Fibroblast of lung (primary cell): ENCODE results near the gene LRRTM3. TPM values are rescaled to one million over a fixed set of nuclear protein-coding genes. Genes with fewer than 3 reads are reported as not detected.

Experiments used
- DNase-seq, 2 donors: peaks; one replicate each; pipeline versions ENCODE4 v3.0.0 to v3.0.0-alpha.2; 2010; ENCODE audit warnings: low read depth in 2 of 2
- H2AFZ ChIP-seq: 2 replicates; pipeline ENCODE4 v1.5.1; 2012; ENCODE audit warnings: low read length, control low read depth, inconsistent platforms
- H3K27ac ChIP-seq: 2 replicates; pipeline ENCODE4 v1.5.1; 2011; ENCODE audit warnings: low read length, control low read depth; ENCODE audit not compliant: insufficient read depth
- H3K27me3 ChIP-seq: 2 replicates; pipeline ENCODE4 v1.5.1; 2011; ENCODE audit warnings: mild to moderate bottlenecking, low read length; ENCODE audit not compliant: control insufficient read depth, insufficient read depth
- H3K36me3 ChIP-seq: 2 replicates; pipeline ENCODE4 v1.5.1; 2011; ENCODE audit warnings: low read length; ENCODE audit not compliant: control insufficient read depth, insufficient read depth
- H3K4me1 ChIP-seq: 2 replicates; pipeline ENCODE4 v1.5.1; 2011; ENCODE audit warnings: low read length; ENCODE audit not compliant: control insufficient read depth, insufficient read depth; ENCODE audit errors: extremely low read depth
- H3K4me2 ChIP-seq: 2 replicates; pipeline ENCODE4 v1.5.1; 2011; ENCODE audit warnings: low read length, control low read depth; ENCODE audit not compliant: insufficient read depth; ENCODE audit errors: extremely low read depth
- H3K4me3 ChIP-seq, 4 experiments: fragments of 200-600 bp in 1 of 4; sonication (generic) in 1 of 4; replicated peaks in 1 of 4; 2 replicates each; pipeline ENCODE4 v1.5.1; 2011 to 2016; ENCODE audit warnings: low read length in 4 of 4, low read depth in 3 of 4, mild to moderate bottlenecking in 3 of 4, control low read depth in 2 of 4, inconsistent platforms in 1 of 4, mixed read lengths in 1 of 4; ENCODE audit not compliant: insufficient read depth in 1 of 4; ENCODE audit errors: control extremely low read depth in 1 of 4
- H3K79me2 ChIP-seq: 2 replicates; pipeline ENCODE4 v1.5.1; 2012; ENCODE audit warnings: mild to moderate bottlenecking, low read length, inconsistent platforms; ENCODE audit not compliant: control insufficient read depth, insufficient read depth
- H3K9ac ChIP-seq: 2 replicates; pipeline ENCODE4 v1.5.1; 2011; ENCODE audit warnings: mild to moderate bottlenecking, low read length, control low read depth; ENCODE audit not compliant: insufficient read depth
- H3K9me3 ChIP-seq: 2 replicates; pipeline ENCODE4 v1.5.1; 2012; ENCODE audit warnings: low read depth, low read length; ENCODE audit not compliant: control insufficient read depth, insufficient read depth
- H4K20me1 ChIP-seq: 2 replicates; pipeline ENCODE4 v1.5.1; 2011; ENCODE audit warnings: low read length; ENCODE audit not compliant: control insufficient read depth, insufficient read depth; ENCODE audit errors: extremely low read depth
- EZH2 ChIP-seq: IDR thresholded peaks from 2 replicates; pipeline ENCODE4 v1.5.1; 2012; ENCODE audit warnings: low read length, control low read depth, mild to moderate bottlenecking; ENCODE audit errors: missing control alignments
- polyA plus RNA-seq, 2 donors: library from polyadenylated mRNA; depleted of rRNA in 1 of 2; stranded (reverse) in 1 of 2; unstranded in 1 of 2; fragments of >200 nt; gene quantifications; 2 replicates each; pipeline ENCODE4 v1.2.1, GENCODE V29; 2011 to 2012; ENCODE audit warnings: missing spikeins in 1 of 2
- total RNA-seq: library from RNA; depleted of rRNA; stranded (reverse); fragments of >200 nt; gene quantifications from 2 replicates; pipeline ENCODE4 v1.2.1, GENCODE V29; 2014
- TF ChIP-seq, protein P1 (sequence below), 2 donors: IDR thresholded peaks in 1 of 2; conservative IDR thresholded peaks in 1 of 2; 1 replicate in 1 of 2; 2 replicates in 1 of 2; pipeline ENCODE4 v1.5.1; 2011 to 2012; ENCODE audit warnings: low read length in 2 of 2, control low read depth in 1 of 2, inconsistent platforms in 1 of 2, low read depth in 1 of 2, mild to moderate bottlenecking in 1 of 2

The LRRTM3 gene
- total and polyA plus RNA-seq, 2 donors (not counting 1 experiment from before 2014, with no cell fraction given), result not detected

GRCh38 chr10:66928776-66929175 lies 2.9 kb downstream of the LRRTM3 start:
- no peak overlapping the region for H3K4me3 ChIP-seq
- no peaks in the 10 kb centered on the region for H3K9me3 ChIP-seq
- no peaks in the 10 kb centered on the region for H3K79me2 ChIP-seq
- no peak overlapping the region for H3K4me2 ChIP-seq
- H3K4me1 ChIP-seq, result no peaks in the 10 kb centered on the region
- H2AFZ ChIP-seq, result no peak overlapping the region
- peaks cover 5% of the 10 kb centered on the region for H3K27me3 ChIP-seq
- no peaks in the 10 kb centered on the region for H4K20me1 ChIP-seq
- no peak for DNase-seq
- TF ChIP-seq, protein P1, sequence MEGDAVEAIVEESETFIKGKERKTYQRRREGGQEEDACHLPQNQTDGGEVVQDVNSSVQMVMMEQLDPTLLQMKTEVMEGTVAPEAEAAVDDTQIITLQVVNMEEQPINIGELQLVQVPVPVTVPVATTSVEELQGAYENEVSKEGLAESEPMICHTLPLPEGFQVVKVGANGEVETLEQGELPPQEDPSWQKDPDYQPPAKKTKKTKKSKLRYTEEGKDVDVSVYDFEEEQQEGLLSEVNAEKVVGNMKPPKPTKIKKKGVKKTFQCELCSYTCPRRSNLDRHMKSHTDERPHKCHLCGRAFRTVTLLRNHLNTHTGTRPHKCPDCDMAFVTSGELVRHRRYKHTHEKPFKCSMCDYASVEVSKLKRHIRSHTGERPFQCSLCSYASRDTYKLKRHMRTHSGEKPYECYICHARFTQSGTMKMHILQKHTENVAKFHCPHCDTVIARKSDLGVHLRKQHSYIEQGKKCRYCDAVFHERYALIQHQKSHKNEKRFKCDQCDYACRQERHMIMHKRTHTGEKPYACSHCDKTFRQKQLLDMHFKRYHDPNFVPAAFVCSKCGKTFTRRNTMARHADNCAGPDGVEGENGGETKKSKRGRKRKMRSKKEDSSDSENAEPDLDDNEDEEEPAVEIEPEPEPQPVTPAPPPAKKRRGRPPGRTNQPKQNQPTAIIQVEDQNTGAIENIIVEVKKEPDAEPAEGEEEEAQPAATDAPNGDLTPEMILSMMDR (conservative IDR thresholded peaks at IDR 0.05 in 1 of 2, IDR thresholded peaks at IDR 0.05 in 1 of 2; ENCODE audit: low read depth in 1 of 2, low read length in 2 of 2), result no peak
- no peak for TF ChIP-seq EZH2
- no peak overlapping the region for H3K9ac ChIP-seq
- H3K27ac ChIP-seq, result no peak overlapping the region
- no peaks in the 10 kb centered on the region for H3K36me3 ChIP-seq

DNA sequence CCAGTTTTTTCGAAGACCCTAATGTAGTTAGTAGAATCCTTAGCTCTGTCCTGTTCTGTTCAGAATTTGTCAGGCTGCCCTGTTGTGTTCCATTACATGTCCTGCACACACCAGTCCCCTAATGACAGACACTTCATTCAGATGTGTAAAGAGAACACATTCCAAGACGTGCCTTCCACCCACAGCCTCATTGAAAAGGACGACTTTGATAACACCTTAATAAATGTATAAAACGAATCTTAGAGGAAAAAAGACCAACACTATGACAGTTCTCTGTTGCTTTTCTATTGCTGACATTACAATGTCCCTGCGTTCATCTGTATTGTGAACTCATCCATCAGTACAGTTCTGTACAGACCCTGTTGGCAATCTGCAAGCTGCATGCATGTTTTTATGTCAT lies 3.5 kb downstream of the LRRTM3 start:
- H3K27ac ChIP-seq, result no peak overlapping the region
- H3K27me3 ChIP-seq, result peaks cover 5% of the 10 kb centered on the region
- TF ChIP-seq, protein P1 (conservative IDR thresholded peaks at IDR 0.05 in 1 of 2, IDR thresholded peaks at IDR 0.05 in 1 of 2; ENCODE audit: low read depth in 1 of 2, low read length in 2 of 2), result no peak
- no peak for TF ChIP-seq EZH2
- H3K4me2 ChIP-seq, result no peak overlapping the region
- DNase-seq, result no peak
- no peak overlapping the region for H3K9ac ChIP-seq
- no peaks in the 10 kb centered on the region for H3K4me1 ChIP-seq
- no peaks in the 10 kb centered on the region for H3K36me3 ChIP-seq
- no peaks in the 10 kb centered on the region for H3K9me3 ChIP-seq
- H3K79me2 ChIP-seq, result no peaks in the 10 kb centered on the region
- no peak overlapping the region for H2AFZ ChIP-seq
- no peak overlapping the region for H3K4me3 ChIP-seq
- no peaks in the 10 kb centered on the region for H4K20me1 ChIP-seq

DNA sequence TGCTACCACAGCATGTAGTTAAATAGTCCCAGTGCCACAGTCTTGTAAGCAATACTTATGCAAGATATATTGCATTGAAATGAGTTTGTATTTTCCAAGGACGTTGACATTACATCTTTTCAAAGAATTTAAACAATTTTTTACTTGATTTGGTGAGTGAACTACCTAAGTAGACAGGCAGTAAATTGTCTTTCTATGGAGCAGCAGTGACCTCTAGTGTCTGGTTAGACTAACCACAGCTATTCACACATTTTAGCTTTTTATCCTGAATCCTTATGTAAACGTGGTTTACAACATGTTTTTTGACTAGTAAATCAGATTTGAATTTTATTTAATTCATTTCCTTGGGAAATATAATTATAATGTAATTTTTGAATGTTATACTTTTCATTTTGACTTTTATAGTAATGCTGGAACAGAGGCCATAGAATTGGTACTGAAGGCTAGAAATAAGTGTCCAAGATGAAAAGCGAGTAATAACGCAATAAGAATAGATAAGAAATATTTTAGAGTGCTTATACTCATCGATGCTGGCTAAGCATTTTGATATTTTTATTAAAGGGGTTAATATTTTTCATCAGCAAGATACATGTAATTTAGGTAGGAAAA lies 5.6 kb downstream of the LRRTM3 start:
- Histone ChIP-seq H3K27ac (no peak overlapping the region), H3K9ac (no peak overlapping the region), H3K79me2 (no peaks in the 10 kb centered on the region), H3K9me3 (no peaks in the 10 kb centered on the region), H3K4me1 (no peaks in the 10 kb centered on the region), H3K36me3 (no peaks in the 10 kb centered on the region), H2AFZ (no peak overlapping the region), H3K4me2 (no peak overlapping the region), H3K27me3 (peaks cover 5% of the 10 kb centered on the region), H3K4me3 (no peak overlapping the region), H4K20me1 (no peaks in the 10 kb centered on the region)
- TF ChIP-seq, protein P1 (conservative IDR thresholded peaks at IDR 0.05 in 1 of 2, IDR thresholded peaks at IDR 0.05 in 1 of 2; ENCODE audit: low read depth in 1 of 2, low read length in 2 of 2), result peak; percentile 76 to 82
- TF ChIP-seq EZH2, result no peak
- peak; percentile 56 to 85 for DNase-seq
